ENCODE results near the gene PHLDB1.
"Not testable (repeated sequence)": the region's sequence is repeated elsewhere in the genome, so short reads cannot be mapped to it uniquely, and the experiment has no call there.

Gene PHLDB1

DNA sequence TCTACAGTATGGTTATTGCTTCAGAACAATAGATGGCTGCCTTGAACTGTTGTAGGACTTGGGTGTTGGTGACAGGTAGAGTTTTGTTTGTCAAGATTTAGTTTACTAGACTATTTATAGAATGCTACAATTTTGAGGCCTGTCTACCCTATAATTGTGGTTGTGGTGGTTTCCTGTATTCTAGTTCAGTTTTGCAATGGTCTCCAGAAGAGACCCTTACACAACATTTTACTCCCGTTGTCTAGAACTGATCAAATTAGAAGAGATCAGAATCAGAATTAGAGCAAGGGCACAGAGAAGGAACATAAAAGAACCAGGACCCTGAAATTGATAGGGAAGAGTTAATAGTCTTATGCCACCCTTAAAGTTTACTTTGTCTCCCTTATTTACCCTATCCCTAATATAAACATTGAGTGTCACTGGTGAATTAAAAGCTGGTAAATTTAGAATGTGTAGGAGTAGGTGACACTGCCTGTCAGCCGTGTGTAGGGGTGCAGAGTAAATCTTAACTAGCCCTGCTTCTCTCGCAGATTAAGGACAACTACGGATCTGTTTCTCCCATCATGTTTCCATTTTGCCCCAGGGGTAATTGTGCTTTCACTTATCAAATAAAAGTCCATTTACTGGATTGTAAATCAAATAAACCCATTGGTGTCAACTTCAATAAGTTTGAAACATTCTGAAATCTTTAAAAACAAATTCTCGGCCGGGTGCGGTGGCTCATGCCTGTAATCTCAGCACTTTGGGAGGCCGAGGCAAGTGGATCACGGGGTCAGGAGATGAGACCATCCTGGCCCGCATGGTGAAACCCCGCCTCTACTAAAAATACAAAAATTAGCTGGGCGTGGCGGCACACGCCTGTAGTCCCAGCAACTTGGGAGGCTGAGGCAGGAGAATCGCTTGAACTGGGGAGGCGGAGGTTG lies 10.9 kb upstream of the PHLDB1 start:
- 0 out of 2 replicates have a peak overlapping the region, but pooled peaks have one; percentile 17 for H3K27ac ChIP-seq
- TF ChIP-seq, protein P1, sequence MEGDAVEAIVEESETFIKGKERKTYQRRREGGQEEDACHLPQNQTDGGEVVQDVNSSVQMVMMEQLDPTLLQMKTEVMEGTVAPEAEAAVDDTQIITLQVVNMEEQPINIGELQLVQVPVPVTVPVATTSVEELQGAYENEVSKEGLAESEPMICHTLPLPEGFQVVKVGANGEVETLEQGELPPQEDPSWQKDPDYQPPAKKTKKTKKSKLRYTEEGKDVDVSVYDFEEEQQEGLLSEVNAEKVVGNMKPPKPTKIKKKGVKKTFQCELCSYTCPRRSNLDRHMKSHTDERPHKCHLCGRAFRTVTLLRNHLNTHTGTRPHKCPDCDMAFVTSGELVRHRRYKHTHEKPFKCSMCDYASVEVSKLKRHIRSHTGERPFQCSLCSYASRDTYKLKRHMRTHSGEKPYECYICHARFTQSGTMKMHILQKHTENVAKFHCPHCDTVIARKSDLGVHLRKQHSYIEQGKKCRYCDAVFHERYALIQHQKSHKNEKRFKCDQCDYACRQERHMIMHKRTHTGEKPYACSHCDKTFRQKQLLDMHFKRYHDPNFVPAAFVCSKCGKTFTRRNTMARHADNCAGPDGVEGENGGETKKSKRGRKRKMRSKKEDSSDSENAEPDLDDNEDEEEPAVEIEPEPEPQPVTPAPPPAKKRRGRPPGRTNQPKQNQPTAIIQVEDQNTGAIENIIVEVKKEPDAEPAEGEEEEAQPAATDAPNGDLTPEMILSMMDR (IDR thresholded peaks at IDR 0.05), result no peak
- no peak for TF ChIP-seq ZFX (IDR thresholded peaks at IDR 0.05; ENCODE audit: borderline replicate concordance)

DNA sequence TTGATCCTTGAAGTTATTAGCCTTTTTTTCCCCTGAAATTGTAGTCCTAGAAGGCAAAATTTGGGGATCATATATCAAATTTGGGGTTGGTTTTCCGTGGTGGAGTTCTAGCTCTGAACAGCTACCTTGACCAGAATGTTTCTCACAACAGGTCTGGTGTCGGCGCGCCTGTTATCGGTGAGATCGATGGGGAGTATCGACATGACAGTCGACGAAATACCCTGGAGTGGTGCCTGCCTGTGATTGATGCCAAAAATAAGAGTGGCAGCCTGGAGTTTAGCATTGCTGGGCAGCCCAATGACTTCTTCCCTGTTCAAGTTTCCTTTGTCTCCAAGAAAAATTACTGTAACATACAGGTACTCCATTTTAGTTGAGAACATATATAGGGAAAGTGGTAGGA lies 9.9 kb upstream of the PHLDB1 start:
- no peak for TF ChIP-seq ZFX (IDR thresholded peaks at IDR 0.05; ENCODE audit: borderline replicate concordance)
- TF ChIP-seq, protein P1 (IDR thresholded peaks at IDR 0.05), result no peak
- H3K27ac ChIP-seq, result no peak overlapping the region

DNA sequence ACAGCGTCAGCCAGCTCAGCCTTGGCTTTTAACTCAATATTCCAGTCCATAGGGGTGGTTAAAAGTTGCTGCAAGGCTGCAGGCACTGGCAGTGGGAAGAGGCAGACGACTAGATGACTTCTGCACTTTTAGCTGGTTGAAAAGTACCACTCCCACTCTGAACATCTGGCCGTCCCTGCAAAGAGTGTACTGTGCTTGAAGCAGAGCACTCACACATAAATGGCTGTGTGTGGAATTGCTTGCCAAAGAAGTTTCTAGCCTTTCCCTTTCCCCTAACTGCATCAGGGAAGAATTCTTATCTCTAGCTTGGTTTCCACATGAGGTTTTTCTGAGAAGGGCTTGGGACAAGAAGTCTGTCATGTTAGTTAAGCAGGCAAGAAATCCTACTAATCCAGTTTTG lies 5.1 kb upstream of the PHLDB1 start:
- TF ChIP-seq, protein P1 (IDR thresholded peaks at IDR 0.05), result no peak
- no peak for TF ChIP-seq ZFX (IDR thresholded peaks at IDR 0.05; ENCODE audit: borderline replicate concordance)
- H3K27ac ChIP-seq, result peak overlapping the region; percentile 14

DNA sequence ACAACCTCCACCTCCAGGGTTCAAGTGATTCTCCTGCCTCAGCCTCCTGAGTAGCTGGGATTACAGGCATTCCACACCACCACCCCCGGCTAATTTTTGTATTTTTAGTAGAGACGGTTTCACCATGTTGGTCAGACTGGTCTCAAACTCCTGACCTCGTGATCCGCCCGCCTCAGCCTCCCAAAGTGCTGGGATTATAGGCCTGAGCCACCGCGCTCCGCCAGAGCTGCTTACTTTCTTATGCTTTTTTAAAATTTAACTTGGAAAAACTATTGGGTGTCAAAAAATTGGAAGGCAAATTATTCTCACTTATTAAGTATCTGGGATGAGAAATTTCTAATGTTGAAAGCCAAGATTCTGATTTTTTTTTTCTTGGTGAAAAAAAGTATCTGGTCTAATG lies 3.7 kb upstream of the PHLDB1 start:
- not testable (repeated sequence) for H3K27ac ChIP-seq

DNA sequence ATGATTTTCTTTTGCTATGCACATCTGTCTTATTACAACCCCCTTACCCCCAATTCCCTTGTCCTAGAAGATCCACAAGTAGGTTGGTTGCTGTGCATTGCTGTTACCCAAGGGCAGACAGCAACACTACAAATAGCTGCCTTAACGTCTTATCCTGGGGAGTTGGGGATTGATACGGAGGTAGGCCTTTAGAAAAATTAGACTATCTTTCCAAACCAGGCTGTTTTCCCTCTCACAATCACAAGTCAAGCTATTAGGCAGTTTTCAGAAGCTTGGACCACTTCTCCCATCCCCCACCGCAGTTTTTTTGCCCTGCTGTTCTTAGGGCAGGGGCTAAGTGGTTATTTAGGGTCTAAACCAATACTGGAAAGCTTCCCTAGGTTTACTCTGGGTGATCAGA lies 2.8 kb upstream of the PHLDB1 start:
- TF ChIP-seq ZFX (IDR thresholded peaks at IDR 0.05; ENCODE audit: borderline replicate concordance), result no peak
- TF ChIP-seq, protein P1 (IDR thresholded peaks at IDR 0.05), result no peak
- no peak overlapping the region for H3K27ac ChIP-seq

DNA sequence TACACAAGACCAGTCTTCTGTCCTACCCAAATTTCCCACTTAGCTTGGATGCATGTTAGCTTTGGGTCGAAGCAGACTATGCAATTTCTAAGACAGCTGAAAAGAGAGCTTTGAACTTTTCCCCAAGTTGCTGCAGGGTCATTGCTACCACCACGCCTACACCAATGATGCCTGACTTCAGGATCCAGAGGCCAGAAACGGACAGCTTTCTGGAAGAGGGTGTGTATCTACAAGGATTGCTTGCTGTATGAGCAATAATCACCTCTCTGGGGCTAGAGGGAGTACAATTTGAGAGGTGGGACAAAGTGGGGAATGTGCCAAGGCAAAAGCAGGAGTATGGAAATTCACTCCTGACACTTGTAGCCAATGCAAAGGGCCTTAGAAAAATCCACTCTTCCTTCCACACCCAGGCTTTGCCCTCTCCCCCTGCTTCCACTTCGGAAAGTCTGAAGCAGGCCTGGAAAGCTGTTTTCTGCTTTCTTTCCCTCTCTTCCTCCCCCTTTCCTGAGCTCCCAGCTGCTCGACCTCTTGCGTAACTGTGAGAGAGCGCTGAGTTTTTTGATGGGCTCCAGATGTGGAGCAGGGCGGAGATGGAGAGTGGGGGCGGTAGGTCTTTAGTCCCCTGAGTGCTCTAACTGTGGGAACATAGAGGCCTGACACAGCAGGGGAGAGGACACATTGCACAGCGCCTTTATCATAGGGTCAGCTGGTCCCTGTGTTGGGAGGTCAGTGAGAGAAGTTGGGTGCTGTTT lies 2.1 kb upstream of the PHLDB1 start:
- TF ChIP-seq, protein P1 (IDR thresholded peaks at IDR 0.05), result no peak
- no peak for TF ChIP-seq ZFX (IDR thresholded peaks at IDR 0.05; ENCODE audit: borderline replicate concordance)
- H3K27ac ChIP-seq, result no peak overlapping the region

DNA sequence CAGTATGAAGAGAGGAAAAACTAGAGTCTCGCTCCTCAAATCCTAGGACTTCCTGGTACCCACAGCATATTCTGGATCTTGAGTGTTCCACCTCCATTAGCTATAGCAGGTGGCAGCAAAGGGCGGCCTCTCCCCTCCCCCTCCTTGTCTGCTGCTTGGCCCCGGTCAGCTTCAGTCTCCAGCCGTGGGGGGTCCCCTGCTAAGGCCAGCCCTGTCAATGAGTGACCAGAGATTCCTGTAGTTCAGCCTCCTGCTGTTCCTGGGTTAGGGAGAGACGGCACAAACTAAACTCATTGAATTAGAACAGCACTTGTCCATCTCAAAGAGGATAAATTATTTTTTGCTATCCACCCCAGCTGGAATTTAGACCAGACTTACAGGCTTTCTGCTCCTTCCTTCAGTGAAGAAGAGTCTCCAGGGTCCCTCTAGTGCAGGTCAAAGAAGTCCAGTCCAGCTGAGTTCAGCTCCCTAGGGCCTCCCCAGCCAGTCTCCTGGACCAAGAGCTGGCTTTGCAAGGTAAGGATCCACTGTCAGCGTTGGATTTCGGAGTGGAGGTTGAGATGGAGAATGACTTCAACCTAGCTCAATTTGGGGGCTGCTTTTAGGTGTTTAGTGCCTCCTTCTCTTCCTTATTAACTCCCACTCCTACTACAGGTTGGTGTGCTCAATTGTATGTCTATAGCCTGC lies 1.1 kb upstream of the PHLDB1 start:
- TF ChIP-seq, protein P1 (IDR thresholded peaks at IDR 0.05), result no peak
- no peak for TF ChIP-seq ZFX (IDR thresholded peaks at IDR 0.05; ENCODE audit: borderline replicate concordance)
- no peak overlapping the region for H3K27ac ChIP-seq

Data from 22Rv1 (cell line).